NCI-H2081 treated with DMSO at 0.1 percent for 48 hours (cell line): ENCODE measurements around the gene CLASP2.
"Not testable (repeated sequence)": the region's sequence is repeated elsewhere in the genome, so short reads cannot be mapped to it uniquely, and the experiment has no call there.

Experiments
- DNase-seq: peaks from one replicate; lab custom pipeline; 2025; lab: John Stamatoyannopoulos, UW

The CLASP2 gene

GRCh38 chr3:33687406-33688010 is 30.5 kb downstream of the CLASP2 start:
- no peak for DNase-seq

GRCh38 chr3:33682770-33683169 is 35.3 kb downstream of the CLASP2 start:
- DNase-seq = no peak

- no peak for DNase-seq
These were observed 36.4 kb downstream of the CLASP2 start for GRCh38 chr3:33681667-33682066.

- DNase-seq = no peak
These were observed 40.0 kb downstream of the CLASP2 start for GRCh38 chr3:33678073-33678472.

- DNase-seq = not testable (repeated sequence)
These were observed 44.6 kb downstream of the CLASP2 start for GRCh38 chr3:33673436-33673835.

DNA sequence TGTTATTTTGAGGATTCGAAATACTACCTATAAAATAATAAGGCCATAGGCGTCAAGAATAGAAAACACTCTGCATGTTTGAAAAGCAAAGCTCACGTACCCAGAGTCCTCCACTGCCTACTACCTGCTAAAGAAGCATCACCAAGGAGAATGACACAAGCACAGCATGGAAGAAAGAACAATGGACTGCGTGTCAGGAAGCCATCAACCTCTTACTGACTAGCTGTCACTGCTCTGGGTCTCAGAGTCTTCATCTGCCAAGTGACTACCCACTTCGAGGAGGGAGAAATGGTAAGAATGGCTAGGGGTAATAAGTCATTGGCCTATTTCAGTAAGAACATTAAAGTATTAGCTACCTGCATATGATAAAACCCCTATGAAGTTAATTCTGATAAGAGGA is 49.4 kb downstream of the CLASP2 start:
- DNase-seq = no peak

DNA sequence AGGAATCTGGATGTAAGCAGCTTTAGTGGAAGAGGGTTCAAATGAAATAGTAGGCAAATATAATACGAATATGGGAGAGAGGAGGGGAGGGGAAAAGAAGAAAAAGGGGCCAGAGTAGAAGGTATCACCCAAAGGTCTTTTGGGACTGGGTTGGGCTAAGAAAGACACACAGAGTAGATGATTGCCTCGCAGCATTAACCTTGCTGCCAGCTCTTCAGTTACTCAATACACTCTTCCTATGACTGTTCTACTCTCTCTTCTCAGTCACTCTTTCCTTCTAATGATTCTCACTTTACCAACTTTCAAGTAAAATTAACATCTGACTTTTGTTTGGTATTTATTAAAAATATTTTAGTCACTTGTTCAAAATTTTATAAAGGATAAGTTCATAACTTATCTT is 52.8 kb downstream of the CLASP2 start:
- DNase-seq = no peak

GRCh38 chr3:33664195-33664594 is 53.9 kb downstream of the CLASP2 start:
- no peak for DNase-seq

DNA sequence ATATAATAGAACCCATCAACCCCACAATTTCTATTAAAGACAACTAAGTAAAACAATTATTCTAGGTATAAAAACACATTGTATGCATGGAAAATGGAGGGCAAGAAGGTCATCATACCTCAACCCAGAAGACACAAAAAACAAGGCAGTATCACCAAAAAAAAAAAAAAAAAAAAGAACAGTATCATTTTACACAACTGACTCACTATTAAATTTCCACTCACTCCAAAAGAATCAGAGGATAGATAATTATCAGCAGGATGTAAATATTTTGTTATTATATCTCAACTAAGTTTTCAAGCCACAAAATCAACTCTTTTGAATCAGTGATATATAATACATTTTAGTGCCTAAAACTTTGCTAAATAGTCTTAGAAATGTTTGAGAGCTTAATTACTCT is 55.0 kb downstream of the CLASP2 start:
- DNase-seq = no peak

DNA sequence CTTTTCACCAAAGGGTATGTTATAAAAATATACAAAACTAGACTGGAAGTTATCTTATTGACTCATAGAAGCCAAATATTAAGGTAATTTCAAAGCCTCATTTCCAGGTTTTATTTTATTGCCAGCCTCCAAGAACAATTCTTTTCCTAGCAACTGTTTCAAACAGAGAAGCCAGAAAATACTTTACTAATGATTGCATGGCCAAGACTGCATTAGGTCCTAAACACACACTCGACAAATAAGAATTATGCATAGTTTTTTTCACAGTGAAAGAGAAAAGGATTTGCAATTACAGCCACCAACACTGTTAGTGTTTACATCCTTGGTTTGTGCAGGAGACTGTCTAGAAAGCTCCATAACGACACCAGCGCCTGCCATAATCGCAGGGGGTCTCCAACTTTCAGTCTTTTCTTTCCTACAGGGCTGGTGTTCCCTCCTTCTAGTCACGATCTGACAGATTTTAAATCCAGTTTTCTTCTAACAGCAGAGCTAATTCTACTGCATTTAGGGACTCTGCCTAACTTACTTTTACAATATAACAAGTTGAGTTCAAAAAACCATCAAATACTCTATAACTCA is 58.1 kb downstream of the CLASP2 start:
- no peak for DNase-seq

GRCh38 chr3:33658991-33659848 is 58.8 kb downstream of the CLASP2 start:
- peak; percentile 46 for DNase-seq

- DNase-seq = no peak
These were observed 59.4 kb downstream of the CLASP2 start for GRCh38 chr3:33658621-33658990.

DNA sequence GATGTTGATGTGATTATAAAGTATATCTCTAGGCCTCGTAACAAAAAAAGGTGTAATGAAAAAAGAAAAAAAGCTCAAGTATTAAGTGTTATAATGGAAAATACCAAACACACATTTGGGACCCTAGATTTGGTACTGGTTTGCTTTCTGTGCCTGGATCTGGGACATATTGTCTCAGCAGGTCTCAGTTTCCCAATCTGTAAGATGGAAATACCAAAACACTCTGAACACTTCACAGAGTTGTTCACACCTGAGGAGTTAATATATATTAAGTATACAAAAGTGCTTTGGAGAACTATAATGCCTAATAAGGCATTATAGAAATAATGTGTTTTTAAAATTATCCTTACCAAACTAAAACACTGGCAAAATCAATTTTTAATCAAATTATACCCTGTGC is 60.0 kb downstream of the CLASP2 start:
- DNase-seq = no peak

DNA sequence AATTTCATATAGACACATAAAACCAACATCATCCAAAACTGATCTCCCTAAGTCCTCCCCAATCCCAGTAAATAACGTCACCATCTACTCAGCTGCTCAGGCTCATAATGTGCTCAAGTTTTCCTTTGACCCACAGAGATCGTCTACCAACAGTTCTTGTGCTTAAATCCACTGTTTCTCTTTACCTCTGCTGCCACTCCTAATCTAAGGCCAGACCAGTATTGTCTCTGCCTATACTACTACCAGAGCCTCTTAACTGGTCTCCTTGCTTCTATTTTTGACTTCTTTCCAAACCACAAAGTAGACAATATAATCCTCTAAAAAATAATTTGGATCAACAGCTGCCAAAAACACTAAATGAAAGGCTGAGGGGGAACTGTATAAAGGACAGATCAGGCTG is 65.3 kb downstream of the CLASP2 start:
- DNase-seq = no peak

DNA sequence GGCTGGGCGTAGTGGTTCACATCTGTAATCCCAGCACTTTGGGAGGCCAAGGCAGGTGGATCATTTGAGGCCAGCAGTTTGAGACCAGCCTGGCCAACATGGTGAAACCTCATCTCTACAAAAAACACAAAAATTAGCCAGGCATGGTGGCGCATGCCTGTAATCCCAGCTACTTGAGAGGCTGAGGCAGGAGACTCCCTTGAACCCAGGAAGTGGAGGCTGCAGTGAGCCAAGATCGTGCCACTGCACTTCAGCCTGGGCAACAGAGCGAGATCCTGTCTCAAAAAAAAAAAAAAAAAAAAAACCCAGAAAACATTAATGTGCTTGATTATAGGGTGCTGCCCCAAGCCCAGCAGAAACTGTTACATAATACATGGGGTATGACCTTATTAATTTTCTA is 67.0 kb downstream of the CLASP2 start:
- not testable (repeated sequence) for DNase-seq

GRCh38 chr3:33650495-33650894 is 67.6 kb downstream of the CLASP2 start:
- DNase-seq = no peak

DNA sequence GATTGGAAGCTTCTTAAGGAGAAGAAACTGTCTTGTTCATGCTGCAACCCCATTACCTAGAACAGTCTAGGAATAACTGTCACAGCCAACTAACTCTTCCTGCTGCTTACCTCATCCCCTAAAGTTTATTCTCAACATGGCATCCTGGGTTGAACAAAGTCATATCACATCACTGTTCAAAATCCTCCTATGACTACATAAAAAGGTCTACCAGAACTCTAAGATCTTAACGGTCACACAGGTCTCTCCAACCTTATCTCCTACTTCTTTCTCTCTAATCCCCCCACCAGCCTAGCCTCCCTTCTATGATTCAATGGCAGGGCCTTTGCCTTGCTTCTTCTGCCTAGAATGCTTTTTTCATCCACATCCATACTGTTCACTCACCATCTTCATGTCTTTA is 69.3 kb downstream of the CLASP2 start:
- no peak for DNase-seq

- no peak for DNase-seq
These were observed 71.6 kb downstream of the CLASP2 start for GRCh38 chr3:33646406-33646805.

DNA sequence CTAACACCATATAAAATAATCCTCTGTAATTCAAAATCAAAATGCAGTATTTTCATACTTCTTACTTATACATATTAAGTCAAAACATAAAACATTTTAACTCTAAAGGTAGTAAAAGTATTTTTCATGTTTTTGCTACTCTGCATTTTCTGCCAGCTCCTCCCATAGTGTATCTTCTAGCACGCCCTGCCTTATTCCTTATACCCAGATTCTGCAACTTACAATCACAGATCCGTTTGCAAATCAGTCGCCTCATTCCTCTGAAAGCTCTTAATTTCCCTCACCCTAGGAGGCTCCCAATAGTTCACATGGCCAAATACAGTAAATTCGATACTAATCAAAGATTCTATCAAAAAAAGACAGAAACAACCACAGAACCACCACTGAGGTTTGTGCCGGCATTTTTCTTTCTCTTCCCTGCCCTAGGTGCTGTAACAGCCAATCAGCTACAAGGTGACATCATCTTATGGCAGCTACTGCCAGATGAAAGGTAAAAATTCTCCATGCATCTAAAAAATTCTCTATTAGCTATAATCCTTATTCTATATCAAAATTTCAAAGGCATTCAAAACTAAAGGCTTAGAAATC is 72.9 kb downstream of the CLASP2 start:
- peak; percentile 56 for DNase-seq

DNA sequence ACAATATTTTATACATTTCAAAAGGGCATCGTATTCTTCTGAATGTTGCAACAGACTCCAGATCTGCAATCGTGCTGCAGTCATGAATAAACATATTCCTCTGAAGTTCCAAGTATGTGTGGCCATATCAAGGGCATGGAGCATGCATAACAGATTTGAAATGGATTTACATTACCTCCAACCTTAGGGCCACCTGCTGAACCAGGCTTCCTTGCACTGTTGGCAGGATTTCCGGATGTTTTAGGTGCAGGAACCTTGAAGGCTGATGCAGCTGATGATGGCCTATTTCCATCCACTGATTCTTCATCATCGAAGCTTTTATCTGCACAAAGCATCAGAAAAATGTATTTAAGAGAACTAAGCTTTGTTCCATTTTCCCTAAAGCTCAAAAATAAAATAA is 73.5 kb downstream of the CLASP2 start:
- no peak for DNase-seq

- no peak for DNase-seq
These were observed 75.2 kb downstream of the CLASP2 start for GRCh38 chr3:33642806-33643205.

GRCh38 chr3:33639889-33640288 is 78.2 kb downstream of the CLASP2 start:
- no peak for DNase-seq

DNA sequence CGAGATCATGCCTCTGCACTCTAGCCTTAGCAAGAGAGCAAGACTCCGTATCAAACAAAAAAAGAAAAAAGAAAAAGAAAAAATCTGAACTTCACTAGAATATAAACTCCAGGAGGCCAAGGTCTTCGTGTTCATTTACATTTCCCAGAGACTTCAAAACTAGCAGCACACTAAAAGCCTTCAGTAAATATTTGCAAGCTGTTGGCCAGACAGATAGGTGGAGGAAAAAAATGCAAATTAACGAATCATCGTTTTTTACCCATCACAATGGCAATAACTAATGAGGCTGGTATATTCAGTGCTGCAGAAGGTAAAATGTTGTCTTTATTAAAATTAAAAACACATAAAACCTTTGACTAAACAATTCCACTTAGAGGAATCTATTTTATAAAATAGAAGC is 80.6 kb downstream of the CLASP2 start:
- no peak for DNase-seq
